GM12875 (cell line): ENCODE results near the gene PHF19.

ENCODE experiments used
- H3K4me3 ChIP-seq: one replicate; pipeline ENCODE4 v1.5.1; 2011; ENCODE audit warnings: low read depth, low read length, control low read depth
- CTCF ChIP-seq: IDR thresholded peaks from 2 replicates; pipeline ENCODE4 v1.5.1; 2011; ENCODE audit warnings: low read depth, mild to moderate bottlenecking, control low read depth, inconsistent platforms, low read length, moderate library complexity, borderline replicate concordance; ENCODE audit not compliant: insufficient read depth

PHF19 gene

GRCh38 chr9:120857481-120857880, 19.5 kb downstream of the PHF19 start:
- H3K4me3 ChIP-seq, result no peak overlapping the region
- no peak for TF ChIP-seq CTCF

- TF ChIP-seq CTCF, result no peak
- H3K4me3 ChIP-seq, result no peak overlapping the region
Observed at GRCh38 chr9:120856700-120857099, 20.3 kb downstream of the PHF19 start.

GRCh38 chr9:120855827-120856670, 20.9 kb downstream of the PHF19 start:
- no peak overlapping the region for H3K4me3 ChIP-seq
- no peak for TF ChIP-seq CTCF

GRCh38 chr9:120854596-120855327, 22.2 kb downstream of the PHF19 start:
- no peak overlapping the region for H3K4me3 ChIP-seq
- TF ChIP-seq CTCF, result no peak

- no peak overlapping the region for H3K4me3 ChIP-seq
- no peak for TF ChIP-seq CTCF
Observed at GRCh38 chr9:120853198-120853597, 23.8 kb downstream of the PHF19 start.

GRCh38 chr9:120852240-120853010, 24.6 kb downstream of the PHF19 start:
- TF ChIP-seq CTCF, result no peak
- H3K4me3 ChIP-seq, result no peak overlapping the region
